ENCODE data around the gene C19orf85. TPM values are rescaled to one million over a fixed set of nuclear protein-coding genes. Genes with fewer than 3 reads are reported as not detected.
A peak's percentile ranks its signal among the peaks of the same experiment; 100 is the strongest.

Gene C19orf85
- total RNA-seq, 4 donors from 2014 or later, result not detected

- 78 to 91% methylated on average over 7 to 12 of the region's 16 CpGs for WGBS, 2 donors (ENCODE audit: low coverage in 1 of 2)
- Histone ChIP-seq H3K4me3 (no peak overlapping the region), H3K27me3 (peaks cover 2% of the 10 kb centered on the region), H3K9me3 (no peaks in the 10 kb centered on the region), H3K27ac (no peak overlapping the region), H3K36me3 (peaks cover 0 to 26% of the 10 kb centered on the region in 2 donors), H3K4me1 (peaks cover 0 to 47% (median 5%) of the 10 kb centered on the region in 3 donors)
- TF ChIP-seq POLR2A (IDR thresholded peaks at IDR 0.05) (no peak), POLR2AphosphoS5 (IDR thresholded peaks at IDR 0.05) (no peak), EP300 (IDR thresholded peaks at IDR 0.05) (no peak)
- TF ChIP-seq, protein P1, sequence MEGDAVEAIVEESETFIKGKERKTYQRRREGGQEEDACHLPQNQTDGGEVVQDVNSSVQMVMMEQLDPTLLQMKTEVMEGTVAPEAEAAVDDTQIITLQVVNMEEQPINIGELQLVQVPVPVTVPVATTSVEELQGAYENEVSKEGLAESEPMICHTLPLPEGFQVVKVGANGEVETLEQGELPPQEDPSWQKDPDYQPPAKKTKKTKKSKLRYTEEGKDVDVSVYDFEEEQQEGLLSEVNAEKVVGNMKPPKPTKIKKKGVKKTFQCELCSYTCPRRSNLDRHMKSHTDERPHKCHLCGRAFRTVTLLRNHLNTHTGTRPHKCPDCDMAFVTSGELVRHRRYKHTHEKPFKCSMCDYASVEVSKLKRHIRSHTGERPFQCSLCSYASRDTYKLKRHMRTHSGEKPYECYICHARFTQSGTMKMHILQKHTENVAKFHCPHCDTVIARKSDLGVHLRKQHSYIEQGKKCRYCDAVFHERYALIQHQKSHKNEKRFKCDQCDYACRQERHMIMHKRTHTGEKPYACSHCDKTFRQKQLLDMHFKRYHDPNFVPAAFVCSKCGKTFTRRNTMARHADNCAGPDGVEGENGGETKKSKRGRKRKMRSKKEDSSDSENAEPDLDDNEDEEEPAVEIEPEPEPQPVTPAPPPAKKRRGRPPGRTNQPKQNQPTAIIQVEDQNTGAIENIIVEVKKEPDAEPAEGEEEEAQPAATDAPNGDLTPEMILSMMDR (IDR thresholded peaks at IDR 0.05), result no peak
- no peak for ATAC-seq
These were observed 6.7 kb downstream of the C19orf85 start for GRCh38 chr19:55457683-55458457.

DNA sequence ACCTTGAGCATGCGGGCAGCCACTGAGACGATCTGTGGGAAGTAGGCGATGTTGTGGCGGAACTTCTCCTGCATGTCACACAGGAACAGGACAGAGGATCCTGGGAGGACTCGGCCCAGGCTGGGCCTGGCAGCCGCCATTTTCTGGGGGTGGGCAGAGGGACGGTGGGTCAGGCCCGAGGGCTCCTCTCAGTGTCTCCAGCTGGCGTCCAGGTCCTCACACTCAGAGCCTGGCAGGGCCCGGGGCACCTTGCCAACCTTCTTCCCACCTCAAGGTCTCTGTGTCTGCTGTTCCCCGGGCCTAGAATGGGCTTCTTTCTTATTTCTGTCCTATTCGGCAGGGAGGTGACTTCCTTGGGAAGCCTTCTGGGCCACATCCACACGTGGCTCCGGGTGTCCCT, 8.2 kb downstream of the C19orf85 start:
- Histone ChIP-seq H3K36me3 (peaks cover 0 to 26% of the 10 kb centered on the region in 2 donors), H3K27ac (no peak overlapping the region), H3K27me3 (peaks cover 17% of the 10 kb centered on the region), H3K4me1 (peaks cover 0 to 51% (median 16%) of the 10 kb centered on the region in 3 donors), H3K9me3 (no peaks in the 10 kb centered on the region), H3K4me3 (no peak overlapping the region)
- WGBS, 2 donors (ENCODE audit: low coverage in 1 of 2), result 67% methylated on average over 1 of the region's 14 CpGs; no CpG with 5 or more reads in 1 of the 2 donors
- TF ChIP-seq EP300 (IDR thresholded peaks at IDR 0.05), result no peak
- TF ChIP-seq, protein P1 (IDR thresholded peaks at IDR 0.05), result no peak
- TF ChIP-seq POLR2A (IDR thresholded peaks at IDR 0.05), result no peak
- TF ChIP-seq POLR2AphosphoS5 (IDR thresholded peaks at IDR 0.05), result no peak
- ATAC-seq, result no peak

- TF ChIP-seq, protein P1 (IDR thresholded peaks at IDR 0.05), result no peak
- TF ChIP-seq POLR2AphosphoS5 (IDR thresholded peaks at IDR 0.05) (no peak), EP300 (IDR thresholded peaks at IDR 0.05) (no peak), POLR2A (IDR thresholded peaks at IDR 0.05) (no peak)
- H3K9me3 ChIP-seq, result no peaks in the 10 kb centered on the region
- H3K4me1 ChIP-seq, result peaks cover 0 to 50% (median 18%) of the 10 kb centered on the region in 3 donors
- 70 to 75% methylated on average over 2 to 3 of the region's 11 CpGs for WGBS, 2 donors (ENCODE audit: low coverage in 1 of 2)
- no peak overlapping the region for H3K4me3 ChIP-seq
- peaks cover 0 to 26% of the 10 kb centered on the region in 2 donors for H3K36me3 ChIP-seq
- peaks cover 24% of the 10 kb centered on the region for H3K27me3 ChIP-seq
- ATAC-seq, result no peak
- no peak overlapping the region for H3K27ac ChIP-seq
These were observed 8.8 kb downstream of the C19orf85 start for GRCh38 chr19:55455576-55456235.

GRCh38 chr19:55454787-55455243, 9.7 kb downstream of the C19orf85 start:
- TF ChIP-seq POLR2A (IDR thresholded peaks at IDR 0.05), result no peak
- TF ChIP-seq, protein P1 (IDR thresholded peaks at IDR 0.05), result peak in 3 of 4 experiments; percentile 29 to 58 (median 48)
- H3K27me3 ChIP-seq, result peaks cover 30% of the 10 kb centered on the region
- H3K4me3 ChIP-seq, result no peak overlapping the region
- ATAC-seq, result no peak
- H3K9me3 ChIP-seq, result no peaks in the 10 kb centered on the region
- H3K36me3 ChIP-seq, result peaks cover 0 to 26% of the 10 kb centered on the region in 2 donors
- H3K4me1 ChIP-seq, result peaks cover 0 to 41% (median 14%) of the 10 kb centered on the region in 3 donors
- H3K27ac ChIP-seq, result no peak overlapping the region
- no CpG with 5 or more reads among the region's 14 CpGs for WGBS, 2 donors (ENCODE audit: low coverage in 1 of 2)

All from gastroesophageal sphincter (tissue), 4 donors.